ENCODE data around the gene TSKU. TPM values are rescaled to one million over a fixed set of nuclear protein-coding genes. Genes with fewer than 3 reads are reported as not detected.

Gene TSKU
- total RNA-seq, 1 donor from 2014 or later, result 42.3 TPM

DNA sequence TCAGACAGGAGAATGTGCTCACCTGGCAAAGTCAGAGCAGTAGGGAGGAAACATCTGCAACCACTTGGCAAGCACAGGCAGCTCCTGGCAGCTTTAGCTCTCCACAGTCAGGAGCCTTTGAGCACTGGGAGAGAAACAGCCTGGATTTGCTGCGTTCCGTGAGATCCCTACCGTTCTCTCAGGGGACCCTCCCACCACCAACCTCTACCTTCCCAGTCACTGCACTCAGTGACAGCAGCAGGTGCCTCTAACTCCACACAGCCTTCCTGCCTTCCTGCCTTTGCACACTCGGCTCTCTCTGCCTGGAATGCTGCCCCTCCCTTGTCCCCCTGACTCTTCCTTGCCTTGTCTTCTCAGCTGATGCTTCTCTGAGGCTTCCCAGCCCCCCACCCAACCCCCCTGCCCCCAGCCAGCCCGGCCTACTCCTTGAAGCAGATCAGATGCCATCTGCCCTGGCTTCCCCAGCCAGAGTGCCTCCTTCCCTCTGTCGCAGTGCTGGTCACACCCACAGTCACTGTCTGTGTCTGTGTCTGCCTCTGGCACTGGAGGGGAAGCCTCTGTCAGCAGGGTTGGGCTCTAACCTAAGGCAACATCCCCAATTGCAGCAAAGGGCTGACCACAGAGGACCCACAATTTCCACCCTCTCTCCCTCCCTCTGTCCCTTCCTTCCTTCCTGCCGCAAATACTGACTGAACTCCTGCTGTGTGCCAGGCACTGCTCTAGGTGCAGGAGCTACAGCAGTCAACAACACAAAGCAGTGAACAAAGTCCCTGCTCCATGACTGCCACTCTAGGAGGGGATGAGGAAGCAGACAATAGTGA is 14.9 kb upstream of the TSKU start:
- TF ChIP-seq, protein P1, sequence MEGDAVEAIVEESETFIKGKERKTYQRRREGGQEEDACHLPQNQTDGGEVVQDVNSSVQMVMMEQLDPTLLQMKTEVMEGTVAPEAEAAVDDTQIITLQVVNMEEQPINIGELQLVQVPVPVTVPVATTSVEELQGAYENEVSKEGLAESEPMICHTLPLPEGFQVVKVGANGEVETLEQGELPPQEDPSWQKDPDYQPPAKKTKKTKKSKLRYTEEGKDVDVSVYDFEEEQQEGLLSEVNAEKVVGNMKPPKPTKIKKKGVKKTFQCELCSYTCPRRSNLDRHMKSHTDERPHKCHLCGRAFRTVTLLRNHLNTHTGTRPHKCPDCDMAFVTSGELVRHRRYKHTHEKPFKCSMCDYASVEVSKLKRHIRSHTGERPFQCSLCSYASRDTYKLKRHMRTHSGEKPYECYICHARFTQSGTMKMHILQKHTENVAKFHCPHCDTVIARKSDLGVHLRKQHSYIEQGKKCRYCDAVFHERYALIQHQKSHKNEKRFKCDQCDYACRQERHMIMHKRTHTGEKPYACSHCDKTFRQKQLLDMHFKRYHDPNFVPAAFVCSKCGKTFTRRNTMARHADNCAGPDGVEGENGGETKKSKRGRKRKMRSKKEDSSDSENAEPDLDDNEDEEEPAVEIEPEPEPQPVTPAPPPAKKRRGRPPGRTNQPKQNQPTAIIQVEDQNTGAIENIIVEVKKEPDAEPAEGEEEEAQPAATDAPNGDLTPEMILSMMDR (IDR thresholded peaks at IDR 0.05), result no peak
- peak overlapping the region; percentile 88 for H3K27ac Mint-ChIP-seq (ENCODE audit: unreplicated experiment)
- no peaks in the 10 kb centered on the region for H3K27me3 Mint-ChIP-seq (ENCODE audit: low read depth)
- H3K4me1 Mint-ChIP-seq (ENCODE audit: low read depth), result peaks cover 83% of the 10 kb centered on the region
- no peaks in the 10 kb centered on the region for H3K36me3 Mint-ChIP-seq (ENCODE audit: low read depth)
- DNase-seq (ENCODE audit: low spot score), result no peak
- no peak overlapping the region for H3K4me3 Mint-ChIP-seq (ENCODE audit: unreplicated experiment)
- H3K9me3 Mint-ChIP-seq (ENCODE audit: low read depth), result no peaks in the 10 kb centered on the region

DNA sequence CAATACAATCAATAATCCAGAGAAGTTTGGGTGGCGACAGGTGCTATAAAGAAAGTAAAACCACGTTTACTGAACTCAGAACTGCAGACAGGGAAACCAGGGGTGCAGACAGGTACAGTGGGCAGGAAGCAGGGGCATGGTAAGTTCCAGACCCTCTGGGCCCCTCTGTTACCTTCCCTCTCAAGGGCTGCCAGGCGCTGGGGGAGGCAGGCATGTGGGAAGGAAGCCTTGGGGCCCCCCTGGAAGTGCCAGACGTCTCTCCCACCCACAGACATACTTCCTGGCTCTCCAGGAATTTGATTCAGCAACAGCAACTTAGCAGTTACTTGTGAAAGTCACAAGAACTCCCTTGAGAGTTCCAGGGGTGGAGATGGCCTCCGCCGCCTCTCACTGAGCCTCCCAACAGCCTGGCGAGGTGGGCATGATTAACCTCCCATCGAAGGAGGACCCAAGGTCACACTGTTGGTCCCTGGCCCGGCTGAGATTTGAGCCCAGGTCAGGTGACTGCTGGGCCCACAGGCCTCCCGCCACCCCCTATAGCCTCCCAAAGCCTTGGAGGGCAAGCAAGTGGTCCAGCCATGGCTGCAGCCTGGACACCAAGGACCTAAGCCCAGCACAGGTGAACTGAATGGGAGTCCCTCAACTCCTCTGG is 14.1 kb upstream of the TSKU start:
- no peak overlapping the region for H3K4me3 Mint-ChIP-seq (ENCODE audit: unreplicated experiment)
- no peaks in the 10 kb centered on the region for H3K9me3 Mint-ChIP-seq (ENCODE audit: low read depth)
- H3K27me3 Mint-ChIP-seq (ENCODE audit: low read depth), result no peaks in the 10 kb centered on the region
- TF ChIP-seq, protein P1 (IDR thresholded peaks at IDR 0.05), result no peak
- DNase-seq (ENCODE audit: low spot score), result no peak
- H3K27ac Mint-ChIP-seq (ENCODE audit: unreplicated experiment), result peak overlapping the region; percentile 88
- H3K4me1 Mint-ChIP-seq (ENCODE audit: low read depth), result peaks cover 76% of the 10 kb centered on the region
- H3K36me3 Mint-ChIP-seq (ENCODE audit: low read depth), result no peaks in the 10 kb centered on the region

DNA sequence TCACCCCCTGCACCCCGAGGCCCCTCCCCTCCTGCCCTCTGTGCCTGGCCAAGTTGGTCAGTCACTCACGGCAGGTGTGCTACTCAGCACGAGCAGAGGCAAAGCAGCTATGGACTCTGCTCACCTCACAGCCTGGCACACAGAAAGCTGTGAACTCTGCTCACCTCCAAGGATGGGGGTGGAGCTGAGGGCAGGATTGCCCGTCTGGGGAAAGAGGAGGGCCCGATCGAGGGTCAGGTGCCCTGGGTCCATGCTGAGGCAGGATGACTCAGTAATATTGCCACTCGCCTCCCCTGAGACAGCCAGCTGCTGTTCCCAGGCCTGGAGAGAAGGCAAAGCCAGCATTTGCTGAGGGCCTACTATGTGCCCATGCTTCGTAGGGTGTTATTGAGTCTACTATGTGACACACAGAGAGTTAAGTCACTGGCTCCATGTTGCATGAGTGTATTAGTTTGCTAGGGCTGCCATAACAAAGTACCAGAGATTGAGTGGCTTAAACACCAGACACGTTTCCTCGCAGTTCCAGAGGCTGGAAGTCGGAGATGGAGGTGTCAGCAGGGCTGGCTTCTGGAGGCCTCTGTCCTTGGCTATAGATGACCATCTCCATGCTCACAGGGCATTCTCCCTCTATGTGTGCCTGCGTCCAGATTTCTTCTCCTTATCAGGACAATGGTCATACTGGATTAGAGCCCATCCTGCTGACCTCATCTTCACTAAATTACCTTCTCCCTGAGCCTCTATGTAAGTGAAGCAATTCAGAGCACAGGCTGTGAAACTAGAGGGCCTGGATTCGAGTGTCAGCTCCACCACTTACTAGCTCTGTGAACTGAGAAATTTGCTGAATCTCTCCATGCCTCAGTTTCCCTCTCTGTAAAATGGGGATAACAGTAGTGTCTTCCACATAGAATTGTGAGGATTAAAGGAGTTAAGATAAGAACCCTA is 13.2 kb upstream of the TSKU start:
- TF ChIP-seq, protein P1 (IDR thresholded peaks at IDR 0.05), result no peak
- Mint-ChIP-seq H3K4me3 (ENCODE audit: unreplicated experiment) (no peak overlapping the region), H3K9me3 (ENCODE audit: low read depth) (no peaks in the 10 kb centered on the region), H3K4me1 (ENCODE audit: low read depth) (peaks cover 70% of the 10 kb centered on the region), H3K27ac (ENCODE audit: unreplicated experiment) (peak overlapping the region; percentile 93), H3K27me3 (ENCODE audit: low read depth) (no peaks in the 10 kb centered on the region), H3K36me3 (ENCODE audit: low read depth) (no peaks in the 10 kb centered on the region)
- no peak for DNase-seq (ENCODE audit: low spot score)

DNA sequence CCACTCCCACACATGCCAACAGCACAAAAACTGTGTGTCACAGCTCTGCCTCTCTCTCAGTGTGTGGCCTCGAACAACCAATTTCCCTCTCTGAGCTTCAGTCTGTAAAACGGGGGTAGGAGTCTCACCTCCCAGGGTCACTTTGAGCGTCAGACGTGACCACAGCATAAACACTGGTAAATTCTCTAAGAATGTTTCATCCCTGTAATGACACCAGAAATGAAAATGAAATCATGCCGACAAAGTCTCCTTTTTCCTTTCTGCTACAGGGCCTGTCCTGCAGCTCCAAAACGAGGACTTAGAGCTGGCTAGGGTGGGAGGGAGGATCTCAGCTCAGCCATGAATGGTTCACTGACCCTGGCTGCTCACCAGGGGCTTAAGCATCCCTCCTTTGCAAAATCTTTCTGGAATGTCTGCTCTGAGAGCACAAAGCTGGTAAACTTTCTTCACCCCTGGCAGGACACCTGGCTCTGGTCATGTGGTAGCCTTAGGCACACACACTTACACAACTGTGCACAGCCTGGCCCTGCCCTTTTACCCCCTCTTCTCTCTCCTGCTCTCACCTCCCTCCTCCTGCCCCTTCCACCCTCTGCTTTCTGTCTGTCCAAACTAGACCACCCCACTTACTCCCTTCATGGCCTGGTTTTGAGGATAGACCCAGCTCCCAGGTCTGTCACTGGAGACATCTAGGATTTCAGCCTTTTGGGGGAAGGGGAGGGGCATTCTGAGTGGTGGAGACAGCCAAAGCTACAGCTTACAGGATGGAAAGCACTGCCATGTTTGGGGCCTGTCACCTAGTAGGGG is 12.3 kb upstream of the TSKU start:
- H3K4me1 Mint-ChIP-seq (ENCODE audit: low read depth), result peaks cover 63% of the 10 kb centered on the region
- TF ChIP-seq, protein P1 (IDR thresholded peaks at IDR 0.05), result no peak
- no peaks in the 10 kb centered on the region for H3K9me3 Mint-ChIP-seq (ENCODE audit: low read depth)
- no peaks in the 10 kb centered on the region for H3K27me3 Mint-ChIP-seq (ENCODE audit: low read depth)
- H3K4me3 Mint-ChIP-seq (ENCODE audit: unreplicated experiment), result no peak overlapping the region
- peak overlapping the region; percentile 93 for H3K27ac Mint-ChIP-seq (ENCODE audit: unreplicated experiment)
- H3K36me3 Mint-ChIP-seq (ENCODE audit: low read depth), result no peaks in the 10 kb centered on the region
- no peak for DNase-seq (ENCODE audit: low spot score)
